BLaER1 treated with 17β-estradiol and CSF1 and Interleukin-3, amounts not matched to agents 10 nM and 100 nM (cell line): ENCODE measurements around the gene ERC2.

Source experiments
- H3K27ac ChIP-seq, 11 experiments: shearing (Covaris generic); formaldehyde crosslinking; 2 replicates each; pipeline ENCODE4 v1.8.1; 2022
- H3K27me3 ChIP-seq, 11 experiments: shearing (Covaris generic); formaldehyde crosslinking; 2 replicates each; pipeline ENCODE4 v1.8.1; 2022
- H3K36me3 ChIP-seq, 11 experiments: shearing (Covaris generic); formaldehyde crosslinking; 2 replicates each; pipeline ENCODE4 v1.8.1; 2022
- H3K4me1 ChIP-seq, 10 experiments: shearing (Covaris generic); formaldehyde crosslinking; 2 replicates each; pipeline ENCODE4 v1.8.1; 2022
- H3K4me2 ChIP-seq, 11 experiments: shearing (Covaris generic); formaldehyde crosslinking; 2 replicates each; pipeline ENCODE4 v1.8.1; 2022
- H3K4me3 ChIP-seq, 10 experiments: shearing (Covaris generic); formaldehyde crosslinking; 2 replicates each; pipeline ENCODE4 v1.8.1; 2022
- H3K9ac ChIP-seq, 11 experiments: shearing (Covaris generic); formaldehyde crosslinking; 2 replicates each; pipeline ENCODE4 v1.8.1; 2022
- H3K9me3 ChIP-seq, 11 experiments: shearing (Covaris generic); formaldehyde crosslinking; replicated peaks in 1 of 11; 2 replicates each; pipeline ENCODE4 v1.8.1; 2022
- H4K20me1 ChIP-seq, 11 experiments: shearing (Covaris generic); formaldehyde crosslinking; 2 replicates each; pipeline ENCODE4 v1.8.1; 2022
- Cebpa-rat ChIP-seq, 11 experiments: shearing (Covaris generic); IDR thresholded peaks; 2 replicates each; pipeline ENCODE4 v1.8.1; 2022

The ERC2 gene

GRCh38 chr3:56124546-56124945 is 343.7 kb downstream of the ERC2 start:
- H3K27ac ChIP-seq: peak overlapping the region in 1 of 11 experiments; percentile 55; a peak in 2 of 22 replicates
- no peaks in the 10 kb centered on the region for H4K20me1 ChIP-seq
- H3K4me1 ChIP-seq: peaks cover 0 to 47% (median 1%) of the 10 kb centered on the region in 10 experiments; a peak in 7 of 20 replicates
- no peaks in the 10 kb centered on the region for H3K9me3 ChIP-seq
- H3K27me3 ChIP-seq: no peaks in the 10 kb centered on the region
- H3K4me2 ChIP-seq: peak overlapping the region in 3 of 11 experiments; percentile 27 to 32 (median 30); a peak in 4 of 22 replicates
- H3K9ac ChIP-seq: no peak overlapping the region
- H3K36me3 ChIP-seq: no peaks in the 10 kb centered on the region
- TF ChIP-seq Cebpa-rat (IDR thresholded peaks at IDR 0.05): no peak
- H3K4me3 ChIP-seq: no peak overlapping the region

GRCh38 chr3:56123487-56123886 is 344.8 kb downstream of the ERC2 start:
- H3K4me3 ChIP-seq: no peak overlapping the region
- no peaks in the 10 kb centered on the region for H3K9me3 ChIP-seq
- H4K20me1 ChIP-seq: no peaks in the 10 kb centered on the region
- H3K27ac ChIP-seq: no peak overlapping the region
- H3K36me3 ChIP-seq: no peaks in the 10 kb centered on the region
- TF ChIP-seq Cebpa-rat (IDR thresholded peaks at IDR 0.05): no peak
- no peaks in the 10 kb centered on the region for H3K27me3 ChIP-seq
- no peak overlapping the region for H3K9ac ChIP-seq
- no peak overlapping the region for H3K4me2 ChIP-seq
- peaks cover 0 to 55% (median 2%) of the 10 kb centered on the region in 10 experiments; a peak in 7 of 20 replicates for H3K4me1 ChIP-seq

GRCh38 chr3:56122911-56123310 is 345.4 kb downstream of the ERC2 start:
- Histone ChIP-seq H3K9ac (no peak overlapping the region), H3K9me3 (no peaks in the 10 kb centered on the region), H3K27ac (no peak overlapping the region), H3K4me1 (peaks cover 0 to 55% (median 2%) of the 10 kb centered on the region in 10 experiments; a peak in 7 of 20 replicates), H4K20me1 (no peaks in the 10 kb centered on the region), H3K4me2 (no peak overlapping the region), H3K36me3 (no peaks in the 10 kb centered on the region), H3K27me3 (no peaks in the 10 kb centered on the region), H3K4me3 (no peak overlapping the region)
- no peak for TF ChIP-seq Cebpa-rat (IDR thresholded peaks at IDR 0.05)

- Histone ChIP-seq H3K4me1 (peaks cover 0 to 55% (median 2%) of the 10 kb centered on the region in 10 experiments; a peak in 7 of 20 replicates), H3K4me2 (peak overlapping the region in 3 of 11 experiments; percentile 26 to 42 (median 31); a peak in 5 of 22 replicates), H3K27ac (no peak overlapping the region), H3K27me3 (no peaks in the 10 kb centered on the region), H3K36me3 (no peaks in the 10 kb centered on the region), H4K20me1 (no peaks in the 10 kb centered on the region), H3K9ac (no peak overlapping the region), H3K4me3 (no peak overlapping the region), H3K9me3 (no peaks in the 10 kb centered on the region)
- TF ChIP-seq Cebpa-rat (IDR thresholded peaks at IDR 0.05): no peak
Observed at GRCh38 chr3:56121716-56122115, 346.6 kb downstream of the ERC2 start.

- H3K4me2 ChIP-seq: peak overlapping the region in 4 of 11 experiments; percentile 19 to 55 (median 44); a peak in 8 of 22 replicates
- H3K4me3 ChIP-seq: no peak overlapping the region
- no peaks in the 10 kb centered on the region for H3K36me3 ChIP-seq
- H3K9me3 ChIP-seq: peaks cover 0 to 12% (median 5%) of the 10 kb centered on the region in 11 experiments; a peak in 10 of 22 replicates
- H3K27ac ChIP-seq: peak overlapping the region in 3 of 11 experiments; percentile 11 to 32 (median 21); a peak in 6 of 22 replicates
- TF ChIP-seq Cebpa-rat (IDR thresholded peaks at IDR 0.05): no peak
- peaks cover 0 to 44% (median 2%) of the 10 kb centered on the region in 10 experiments; a peak in 8 of 20 replicates for H3K4me1 ChIP-seq
- H3K27me3 ChIP-seq: no peaks in the 10 kb centered on the region
- H4K20me1 ChIP-seq: no peaks in the 10 kb centered on the region
- no peak overlapping the region for H3K9ac ChIP-seq
Observed at GRCh38 chr3:56119575-56120349, 348.5 kb downstream of the ERC2 start.

GRCh38 chr3:56118968-56119367 is 349.3 kb downstream of the ERC2 start:
- 0 out of 22 replicates have a peak overlapping the region, but pooled peaks of 1 of the 11 experiments have one; percentile 15 for H3K27ac ChIP-seq
- H3K9ac ChIP-seq: no peak overlapping the region
- H4K20me1 ChIP-seq: no peaks in the 10 kb centered on the region
- no peak overlapping the region for H3K4me3 ChIP-seq
- peaks cover 0 to 39% (median 2%) of the 10 kb centered on the region in 10 experiments; a peak in 8 of 20 replicates for H3K4me1 ChIP-seq
- peak overlapping the region in 2 of 11 experiments; percentile 36 to 51; a peak in 3 of 22 replicates for H3K4me2 ChIP-seq
- no peak for TF ChIP-seq Cebpa-rat (IDR thresholded peaks at IDR 0.05)
- no peaks in the 10 kb centered on the region for H3K36me3 ChIP-seq
- peaks cover 0 to 19% (median 6%) of the 10 kb centered on the region in 11 experiments; a peak in 10 of 22 replicates for H3K9me3 ChIP-seq
- H3K27me3 ChIP-seq: no peaks in the 10 kb centered on the region

- H3K4me3 ChIP-seq: no peak overlapping the region
- TF ChIP-seq Cebpa-rat (IDR thresholded peaks at IDR 0.05): no peak
- peaks cover 0 to 19% (median 6%) of the 10 kb centered on the region in 11 experiments; a peak in 10 of 22 replicates for H3K9me3 ChIP-seq
- H3K4me1 ChIP-seq: peaks cover 0 to 19% (median 2%) of the 10 kb centered on the region in 10 experiments; a peak in 8 of 20 replicates
- H3K9ac ChIP-seq: no peak overlapping the region
- no peaks in the 10 kb centered on the region for H3K27me3 ChIP-seq
- H3K36me3 ChIP-seq: no peaks in the 10 kb centered on the region
- H4K20me1 ChIP-seq: no peaks in the 10 kb centered on the region
- H3K4me2 ChIP-seq: peak overlapping the region in 4 of 11 experiments; percentile 27 to 38 (median 34); a peak in 5 of 22 replicates
- no peak overlapping the region for H3K27ac ChIP-seq
Observed at GRCh38 chr3:56115698-56116097, 352.6 kb downstream of the ERC2 start.

GRCh38 chr3:56115199-56115598 is 353.1 kb downstream of the ERC2 start:
- Histone ChIP-seq H3K4me2 (no peak overlapping the region), H3K9ac (no peak overlapping the region), H3K27ac (no peak overlapping the region), H3K4me3 (no peak overlapping the region), H3K27me3 (no peaks in the 10 kb centered on the region), H3K4me1 (peaks cover 0 to 14% (median 2%) of the 10 kb centered on the region in 10 experiments; a peak in 8 of 20 replicates), H3K36me3 (no peaks in the 10 kb centered on the region), H3K9me3 (peaks cover 0 to 19% (median 6%) of the 10 kb centered on the region in 11 experiments; a peak in 10 of 22 replicates), H4K20me1 (no peaks in the 10 kb centered on the region)
- TF ChIP-seq Cebpa-rat (IDR thresholded peaks at IDR 0.05): no peak

- no peak for TF ChIP-seq Cebpa-rat (IDR thresholded peaks at IDR 0.05)
- Histone ChIP-seq H4K20me1 (no peaks in the 10 kb centered on the region), H3K36me3 (no peaks in the 10 kb centered on the region), H3K27me3 (no peaks in the 10 kb centered on the region), H3K4me1 (peaks cover 0 to 6% (median 0%) of the 10 kb centered on the region in 10 experiments; a peak in 3 of 20 replicates), H3K4me3 (no peak overlapping the region), H3K9me3 (peaks cover 0 to 19% (median 6%) of the 10 kb centered on the region in 11 experiments; a peak in 10 of 22 replicates), H3K4me2 (no peak overlapping the region), H3K27ac (no peak overlapping the region), H3K9ac (no peak overlapping the region)
Observed at GRCh38 chr3:56113908-56114307, 354.4 kb downstream of the ERC2 start.
